ENCODE results near the gene CYTH1.

Gene CYTH1

DNA sequence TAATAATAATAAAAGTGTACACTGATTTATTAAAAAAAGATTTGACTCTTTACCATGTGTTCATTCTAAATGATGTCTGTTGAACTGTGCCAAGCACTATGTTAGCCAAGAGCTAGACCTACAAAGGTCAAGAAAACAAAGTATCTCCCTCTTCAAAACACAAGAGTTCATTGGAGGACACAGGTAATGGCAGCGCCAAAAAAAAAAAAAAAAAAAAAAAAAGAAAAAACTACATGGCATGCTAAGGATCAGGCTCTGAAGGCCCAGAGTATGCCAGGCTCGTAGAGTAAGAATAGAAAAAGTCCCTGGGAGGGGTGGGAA lies 35.2 kb downstream of the CYTH1 start:
- intact Hi-C loops (cut with DNase I) = no loop called here
- no peak for DNase-seq

DNA sequence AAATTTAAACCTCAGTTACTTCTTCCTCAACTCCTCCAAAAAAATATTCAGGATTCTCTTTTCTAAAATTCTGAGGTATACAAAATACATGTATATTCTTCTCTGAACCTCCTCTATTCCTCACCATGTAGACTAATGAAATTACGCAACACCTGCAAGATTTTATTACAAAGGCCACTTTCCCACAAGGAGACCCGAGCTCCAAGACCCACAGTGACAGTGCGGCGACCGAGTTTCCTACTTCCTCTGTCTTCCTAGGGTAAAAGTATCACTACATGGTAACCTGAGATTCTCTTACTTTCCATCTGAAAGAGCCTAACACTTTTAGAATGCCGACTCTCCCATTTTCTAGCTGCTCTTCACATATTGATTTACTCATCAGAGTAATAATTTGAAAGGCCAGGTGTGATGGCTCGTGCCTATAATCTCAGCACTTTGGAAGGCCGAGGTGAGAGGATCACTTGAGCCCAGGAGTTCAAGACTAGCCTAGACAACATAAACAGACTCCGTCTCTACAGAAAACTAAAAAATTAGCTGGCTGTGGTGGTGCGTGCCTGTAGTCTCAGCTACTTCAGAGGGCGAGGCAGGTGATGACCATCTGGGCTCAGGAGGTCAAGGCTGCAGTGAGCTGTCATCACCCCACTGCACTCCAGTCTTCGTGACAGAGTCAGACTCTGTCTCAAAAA lies 35.7 kb downstream of the CYTH1 start:
- intact Hi-C loops (cut with DNase I) = no loop called here
- no peak for DNase-seq

DNA sequence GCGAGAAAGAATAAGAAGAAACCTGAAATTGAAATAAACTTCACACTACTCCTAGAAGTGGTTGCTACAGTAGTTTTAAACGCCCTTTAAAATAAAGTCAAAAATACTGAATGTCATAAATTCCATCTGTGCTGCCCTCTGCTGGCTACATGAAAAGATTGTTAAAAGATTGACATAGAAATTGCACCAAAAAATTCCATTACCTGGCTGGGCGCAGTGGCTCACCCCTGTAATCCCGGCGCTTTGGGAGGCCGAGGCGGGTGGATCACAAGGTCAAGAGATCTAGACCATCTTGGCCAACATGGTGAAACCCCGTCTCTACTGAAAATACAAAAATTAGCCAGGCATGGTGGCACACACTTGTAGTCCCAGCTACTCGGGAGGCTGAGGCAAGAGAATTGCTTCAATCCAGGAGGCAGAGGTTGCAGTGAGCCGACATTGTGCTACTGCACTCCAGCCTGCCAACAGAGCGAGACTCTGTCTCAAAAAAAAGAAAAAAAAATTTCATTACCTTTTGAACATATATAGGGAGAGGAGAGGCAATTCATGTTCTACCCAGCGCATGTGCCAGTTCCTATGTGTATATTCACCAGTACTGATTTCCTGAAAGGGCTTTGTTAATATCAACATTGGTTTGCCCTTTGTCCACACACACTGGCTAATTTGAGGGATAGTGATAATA lies 36.5 kb downstream of the CYTH1 start:
- intact Hi-C loops (cut with DNase I) = loop anchor here (2.0 kb wide), 1 partner anchor 27 kb away; no protein-coding TSS in a partner anchor
- peak in 25 of 42 donors; percentile 25 to 89 (median 61) for DNase-seq

DNA sequence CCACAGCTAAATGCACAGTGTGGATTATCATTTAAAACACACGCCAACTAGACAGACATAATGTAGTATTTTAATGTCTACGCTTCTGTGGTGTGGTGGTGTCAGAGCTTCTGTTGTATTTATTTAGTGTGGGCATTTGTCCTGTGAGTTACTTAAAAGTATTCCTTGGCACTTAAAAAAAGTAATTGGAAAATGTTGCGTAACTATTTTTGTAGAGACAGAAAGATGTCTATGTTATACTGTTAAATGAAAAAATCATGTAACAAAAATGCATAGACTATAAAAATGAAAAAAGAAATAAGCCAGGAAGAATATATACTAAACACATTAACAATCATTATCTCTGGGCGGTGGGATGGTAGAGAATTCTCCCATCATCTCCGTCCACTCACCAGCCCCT lies 39.2 kb downstream of the CYTH1 start:
- intact Hi-C loops (cut with DNase I) = no loop called here
- DNase-seq = no peak

DNA sequence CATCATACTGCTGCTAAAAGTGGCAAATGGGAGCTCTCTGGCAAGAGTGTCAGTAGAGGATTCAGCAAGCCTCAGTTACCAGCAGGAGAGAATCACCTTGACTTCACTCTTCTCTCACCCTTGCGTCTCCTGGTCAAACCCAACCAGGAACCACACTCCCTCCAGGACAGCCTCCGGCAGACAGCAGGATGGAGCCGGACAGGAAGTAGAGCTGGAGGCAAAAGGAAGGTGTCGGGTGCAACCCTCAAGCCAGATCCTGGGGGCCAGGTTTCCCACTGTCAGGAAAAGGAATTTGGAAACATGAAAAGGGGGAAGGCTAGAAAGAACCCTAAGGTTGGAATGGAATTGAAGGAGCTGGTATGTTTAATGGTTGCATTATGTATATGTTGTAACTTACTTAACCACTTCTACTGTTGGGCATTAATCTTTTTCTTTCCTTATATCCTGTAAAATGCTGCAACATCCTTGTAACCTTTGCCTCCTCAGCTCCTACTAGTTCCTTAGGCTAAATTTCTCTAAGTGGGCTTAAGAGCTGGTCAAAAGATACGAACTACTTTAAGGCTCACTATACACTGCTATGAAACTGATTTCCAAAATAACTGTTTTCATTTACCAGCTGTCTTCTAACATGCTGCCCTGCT lies 40.3 kb downstream of the CYTH1 start:
- DNase-seq = no peak
- intact Hi-C loops (cut with DNase I) = no loop called here

DNA sequence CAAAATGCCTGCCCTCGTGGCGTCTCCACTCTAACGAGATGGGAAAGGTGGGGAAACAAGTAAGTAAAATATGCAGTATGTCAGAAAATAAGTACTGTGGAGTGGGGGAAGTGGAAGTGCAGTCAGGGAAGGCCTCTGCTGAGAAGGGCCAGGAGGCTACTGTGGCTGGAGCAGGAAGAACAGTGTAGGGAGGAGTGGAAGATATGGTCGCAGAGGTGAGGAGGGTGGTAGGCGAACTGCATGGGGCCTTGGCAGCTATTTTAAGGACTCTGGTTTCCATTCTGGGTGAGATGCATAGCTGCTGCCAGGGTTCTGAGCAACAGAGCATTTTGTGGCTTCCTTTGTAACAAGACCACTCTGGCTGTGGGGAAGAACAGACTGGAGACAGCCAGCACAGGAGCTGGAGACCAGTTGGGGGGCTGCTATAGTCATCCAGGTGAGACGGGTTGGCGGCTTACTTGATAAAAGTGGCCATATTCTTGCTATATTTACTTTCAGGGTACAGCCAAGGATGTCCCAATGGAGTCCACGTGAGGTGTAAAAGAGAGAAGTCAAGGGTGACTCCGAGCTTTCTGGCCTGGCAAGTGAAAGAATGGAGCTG lies 42.6 kb downstream of the CYTH1 start:
- no peak for DNase-seq
- intact Hi-C loops (cut with DNase I) = no loop called here

DNA sequence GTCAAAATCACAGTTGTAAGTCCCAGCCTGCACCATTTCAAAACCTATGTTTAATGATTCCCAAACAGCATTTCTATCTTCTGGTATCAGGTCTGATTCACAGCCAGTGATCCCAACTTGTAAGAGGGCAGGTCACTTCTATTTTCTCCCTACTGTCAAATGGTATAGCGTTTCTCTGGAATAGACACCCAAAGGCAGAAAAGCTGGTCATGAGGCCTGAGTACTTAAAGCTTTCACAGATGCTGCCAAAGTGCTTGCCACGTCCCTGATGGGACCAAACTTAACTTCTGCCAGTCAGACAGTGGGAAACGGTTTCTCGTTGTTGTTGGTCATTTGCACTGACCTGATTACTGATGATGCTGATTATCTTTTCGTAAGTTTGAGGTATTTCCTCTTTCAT lies 43.4 kb downstream of the CYTH1 start:
- DNase-seq = no peak
- intact Hi-C loops (cut with DNase I) = no loop called here

DNA sequence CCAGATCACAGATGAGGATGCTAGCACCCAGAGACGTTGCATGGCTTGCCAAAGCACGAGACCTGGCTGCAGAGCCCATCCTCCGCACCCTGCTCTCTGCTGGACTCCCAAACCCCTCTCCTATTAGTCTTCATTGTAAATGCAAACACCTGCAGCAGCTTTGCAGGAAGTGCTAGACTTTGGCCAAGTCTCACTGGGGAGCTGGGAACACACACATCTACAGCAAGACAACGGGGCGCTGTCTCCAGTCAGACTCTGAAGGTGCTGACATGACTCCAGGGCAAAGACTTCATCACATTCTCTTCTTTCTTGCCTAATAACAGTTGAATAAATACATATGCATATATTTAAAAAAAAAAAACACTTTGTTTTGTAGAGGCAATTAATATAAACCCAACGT lies 43.8 kb downstream of the CYTH1 start:
- no peak for DNase-seq
- intact Hi-C loops (cut with DNase I) = no loop called here

DNA sequence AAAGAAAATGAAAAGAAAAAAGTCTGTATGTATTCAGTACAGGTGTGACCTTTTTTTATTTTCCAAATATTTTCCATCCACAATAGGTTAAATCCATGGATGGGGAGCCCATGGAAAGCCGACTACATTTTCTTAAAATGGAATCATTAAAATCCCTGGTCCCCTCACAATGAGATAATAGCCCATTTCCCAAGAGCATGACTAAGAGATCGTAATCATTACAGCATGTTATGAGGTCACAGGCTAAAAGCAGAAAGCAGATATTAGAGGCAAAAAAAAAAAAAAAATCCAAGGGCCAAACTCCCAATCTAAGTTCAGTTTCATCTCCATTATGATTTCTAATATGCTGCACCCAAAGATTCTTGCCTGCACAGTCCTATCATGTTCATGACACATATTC lies 44.7 kb downstream of the CYTH1 start:
- intact Hi-C loops (cut with DNase I) = no loop called here
- no peak for DNase-seq

DNA sequence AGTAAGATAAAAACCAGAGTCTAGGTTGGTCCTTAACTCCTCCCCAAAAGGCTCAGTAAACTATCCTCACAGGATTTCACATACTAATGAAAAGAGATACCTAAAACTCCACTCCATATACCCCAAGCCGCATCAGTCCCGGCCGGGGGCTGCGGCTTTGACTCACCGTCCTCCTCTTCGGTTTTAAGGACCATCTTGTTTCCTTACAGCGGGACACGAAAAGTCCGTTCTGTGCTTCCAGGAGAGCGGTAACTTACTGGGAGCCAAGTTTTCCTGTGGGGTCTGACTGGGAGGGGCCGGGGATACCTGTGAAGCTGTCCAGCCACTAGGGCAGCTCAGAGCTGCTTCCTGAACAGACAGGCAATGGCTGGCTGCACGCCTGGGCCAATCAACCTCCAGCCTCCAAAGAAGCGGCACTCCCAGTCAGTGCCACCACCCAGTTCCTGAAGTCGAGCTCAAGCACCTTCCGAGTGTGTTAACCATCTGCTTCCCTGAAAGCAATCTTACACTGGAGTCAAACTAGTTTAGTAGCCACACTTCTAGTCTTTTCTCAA lies 45.5 kb downstream of the CYTH1 start:
- intact Hi-C loops (cut with DNase I) = no loop called here
- peak in 10 of 42 donors; percentile 30 to 60 (median 37) for DNase-seq

DNA sequence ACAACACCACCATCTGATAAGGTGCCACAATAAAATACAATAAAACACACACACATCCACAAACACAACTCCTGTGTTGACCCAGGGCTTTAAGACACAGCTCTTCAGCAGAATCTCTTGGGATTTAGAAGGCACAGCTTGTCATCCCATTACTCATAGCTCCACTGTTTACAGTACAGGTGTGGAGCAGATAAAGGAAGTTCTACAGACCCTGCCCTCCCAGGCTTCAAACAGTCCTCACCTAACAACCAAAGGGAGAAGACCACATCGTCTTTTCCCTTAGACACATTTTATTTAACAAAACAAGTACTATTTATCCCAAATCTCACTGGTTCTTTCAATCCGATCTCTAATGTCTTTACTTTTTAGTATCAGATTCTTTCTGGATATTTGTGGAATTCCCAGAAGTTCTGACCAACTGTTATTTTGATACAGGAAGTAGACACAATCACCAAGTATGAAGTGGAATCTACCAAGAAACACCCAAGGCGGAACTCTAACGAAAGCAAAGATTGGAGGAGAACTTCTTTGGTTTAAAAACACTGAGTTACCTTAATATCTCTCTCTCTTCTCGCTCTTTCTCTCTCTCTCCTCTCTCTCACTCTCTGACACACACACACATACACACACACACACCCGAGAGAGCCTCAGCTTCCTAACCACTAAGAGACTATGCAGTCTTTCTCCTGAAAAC lies 46.1 kb downstream of the CYTH1 start:
- no peak for DNase-seq
- intact Hi-C loops (cut with DNase I) = no loop called here

DNA sequence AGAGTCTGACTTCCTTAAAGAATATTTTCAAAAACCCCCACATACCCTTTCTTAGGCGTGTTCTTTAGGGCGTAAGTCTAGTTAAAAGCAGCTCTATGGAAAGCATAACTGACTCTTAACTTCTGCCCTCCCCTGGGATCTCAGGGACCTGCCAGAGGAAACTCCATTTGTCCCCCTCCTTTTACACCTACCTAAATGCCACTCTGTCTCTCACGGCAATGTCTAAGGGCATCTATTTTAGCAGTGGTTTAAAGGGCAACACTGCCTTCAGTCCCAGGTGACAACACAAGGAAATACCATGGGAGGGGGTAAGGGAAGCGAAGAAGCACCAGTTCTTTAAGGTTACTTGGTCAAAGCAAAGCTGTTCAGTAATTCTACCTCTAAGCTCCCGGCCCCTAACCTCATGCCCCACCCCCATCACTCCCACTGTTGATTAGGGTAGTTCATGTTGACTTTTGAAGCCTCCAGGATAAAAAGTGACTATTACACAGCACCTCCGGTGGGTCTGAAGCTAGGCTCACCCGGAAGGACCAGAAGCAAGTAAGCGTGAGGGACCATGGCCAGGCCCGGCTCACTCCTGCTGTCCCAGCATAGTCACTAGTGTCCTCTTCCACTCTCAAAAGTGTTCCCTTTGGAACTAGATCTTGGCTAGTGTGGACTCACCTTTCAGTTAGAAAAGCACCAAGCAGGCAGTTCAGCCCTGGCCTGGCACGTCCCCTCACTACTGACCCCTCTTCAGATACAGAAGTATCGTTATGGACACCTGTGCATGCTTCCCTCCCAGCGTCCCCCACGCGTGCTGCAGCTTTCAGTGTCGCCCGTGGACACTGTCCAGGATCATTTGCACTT lies 47.1 kb downstream of the CYTH1 start:
- intact Hi-C loops (cut with DNase I) = no loop called here

DNA sequence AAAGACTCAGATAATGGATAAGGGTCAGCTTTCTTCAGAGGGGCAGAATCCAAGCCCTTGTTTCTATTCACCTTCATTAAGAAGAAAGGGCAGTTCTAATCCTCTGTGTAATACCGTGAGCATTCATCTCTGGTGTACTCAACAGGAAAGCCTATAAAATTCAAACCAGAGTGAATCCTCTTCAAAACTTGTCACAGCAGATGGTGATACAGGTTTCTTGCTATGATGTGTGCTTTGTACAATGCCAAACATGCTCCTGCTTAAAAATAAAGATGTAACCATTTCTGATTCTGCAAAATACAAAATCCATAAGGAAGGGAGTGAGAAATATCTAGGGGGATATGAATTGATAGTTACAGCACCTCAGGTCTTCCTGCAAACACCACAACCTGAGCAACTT lies 49.7 kb downstream of the CYTH1 start:
- intact Hi-C loops (cut with DNase I) = no loop called here
- DNase-seq = no peak

More for the DNA sequence above, 47.1 kb downstream of the CYTH1 start:
- no peak for DNase-seq

DNA sequence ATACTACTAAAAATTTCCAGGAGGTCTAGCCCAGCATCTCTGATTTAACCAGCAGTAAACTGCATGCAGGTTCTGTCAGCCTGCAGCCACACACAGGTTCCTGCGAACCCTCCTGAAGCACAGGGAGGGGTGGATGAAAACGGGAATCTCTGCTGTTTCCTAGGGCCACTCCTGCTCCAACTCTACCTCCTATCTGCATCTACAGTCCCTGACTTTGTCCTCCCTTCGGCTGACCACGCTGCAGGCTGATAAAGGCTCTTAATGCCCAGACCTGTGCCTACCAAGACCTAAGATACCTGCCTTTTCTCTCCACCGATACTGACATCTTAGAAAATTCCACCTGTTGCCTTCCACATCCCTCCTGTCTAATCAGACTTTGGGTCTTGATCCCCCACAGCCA lies 50.2 kb downstream of the CYTH1 start:
- no peak for DNase-seq
- intact Hi-C loops (cut with DNase I) = no loop called here

DNA sequence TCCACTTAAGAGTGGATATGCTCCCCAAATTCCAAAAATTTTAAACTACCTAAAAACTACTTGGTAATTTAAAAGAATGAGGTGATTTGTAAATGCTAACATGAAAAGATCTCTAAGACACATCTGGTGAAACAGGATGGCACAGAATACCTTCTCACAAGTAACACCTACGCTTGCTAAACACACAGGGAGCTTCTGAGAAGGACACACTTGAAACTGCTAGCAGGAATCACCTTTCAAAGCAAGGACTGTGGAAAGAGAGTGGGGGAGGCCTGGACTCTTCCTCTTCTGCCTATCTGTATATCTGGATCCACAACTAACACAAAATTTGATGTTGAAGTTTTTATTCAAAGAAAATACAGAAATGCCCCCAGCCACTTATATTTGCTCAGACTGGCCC lies 52.4 kb downstream of the CYTH1 start:
- peak in 1 of 42 donors; percentile 17 for DNase-seq
- intact Hi-C loops (cut with DNase I) = no loop called here

DNA sequence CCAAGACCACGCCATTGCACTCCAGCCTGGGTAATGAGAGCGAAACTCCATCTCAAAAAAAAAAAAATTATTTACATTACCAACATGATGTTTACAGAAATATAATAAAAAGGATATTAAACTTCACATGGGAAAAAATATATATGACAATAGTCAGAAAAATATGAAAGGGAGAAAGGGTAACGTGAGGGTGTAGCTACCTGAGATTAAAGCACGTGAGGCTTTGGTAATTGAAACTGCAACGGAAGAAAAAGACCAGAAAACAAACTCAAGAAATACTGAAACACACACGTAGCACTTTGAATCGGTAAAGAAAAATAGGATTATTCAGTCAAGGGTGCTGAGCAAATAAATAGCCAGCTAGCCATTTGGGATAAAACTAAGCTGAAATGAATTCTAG lies 53.6 kb downstream of the CYTH1 start:
- intact Hi-C loops (cut with DNase I) = no loop called here
- DNase-seq = no peak

DNA sequence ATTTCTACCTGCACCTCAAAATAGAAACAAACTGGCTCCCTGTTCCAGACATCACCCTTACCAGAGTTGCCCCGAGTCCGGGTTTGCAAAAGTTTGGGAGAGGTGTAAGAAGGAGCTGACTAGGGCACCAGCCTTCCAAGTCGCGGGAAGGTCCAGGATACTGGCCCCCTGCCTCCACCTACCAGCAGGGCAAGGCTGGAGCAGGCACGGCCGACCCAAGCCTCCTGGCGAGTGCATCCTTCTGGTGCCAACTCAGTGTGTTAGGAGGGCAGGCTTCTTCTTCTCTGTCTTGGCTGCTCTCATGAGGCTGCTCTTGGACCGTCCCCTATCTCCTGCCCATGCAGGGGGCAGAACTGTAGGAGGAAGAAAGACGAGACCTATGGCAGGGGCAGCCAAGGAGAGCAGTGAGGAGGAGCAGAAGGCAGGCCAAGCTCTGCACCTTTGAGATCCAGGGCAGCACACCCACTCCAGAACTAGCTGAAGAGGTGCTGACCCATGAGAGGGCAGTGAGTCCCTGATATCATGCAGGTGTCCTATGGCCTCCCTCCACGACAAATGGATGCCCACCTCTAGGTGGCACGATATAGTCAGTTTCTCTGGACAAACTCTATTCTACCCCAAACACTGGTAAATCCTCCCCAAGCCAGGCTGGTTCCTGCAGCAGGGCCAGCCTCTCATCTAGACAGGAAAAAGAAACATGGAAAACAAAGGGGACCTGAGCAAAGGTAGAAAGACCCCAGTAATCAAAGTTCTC lies 54.4 kb downstream of the CYTH1 start:
- intact Hi-C loops (cut with DNase I) = no loop called here
- DNase-seq = no peak

DNA sequence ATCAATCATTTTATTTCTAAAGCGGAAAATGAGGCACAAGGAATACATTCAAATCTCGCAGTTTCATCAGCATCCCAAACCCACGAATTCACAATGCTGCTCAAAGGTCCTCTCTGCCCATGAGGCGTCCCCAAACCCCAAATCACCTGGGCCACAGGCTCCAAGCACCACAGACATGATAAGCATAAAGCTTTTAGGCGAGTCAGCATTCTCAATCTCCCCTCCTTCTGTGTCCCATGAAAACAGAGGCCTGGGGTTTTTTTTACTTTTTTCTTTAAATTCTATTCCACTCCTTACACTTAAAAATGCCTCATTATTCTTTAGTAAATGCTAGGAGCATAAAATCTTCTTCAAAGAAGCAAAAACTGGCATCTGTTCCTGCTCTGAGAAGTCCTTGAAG lies 55.0 kb downstream of the CYTH1 start:
- intact Hi-C loops (cut with DNase I) = no loop called here
- no peak for DNase-seq
